K562 treated with DMSO at 1 percent for 48 hours (cell line): ENCODE data around the gene AHCYL2. TPM values are rescaled to one million over a fixed set of nuclear protein-coding genes. Genes with fewer than 3 reads are reported as not detected.

Source experiments
- total RNA-seq: library from RNA; unstranded; fragments of 300-600 nt; gene quantifications from 2 replicates; pipeline ENCODE4 v1.2.3, GENCODE V29; 2022; ENCODE audit warnings: low replicate concordance; ENCODE audit errors: extremely low read depth

The AHCYL2 gene
- total RNA-seq, result not detected in 2 replicates

DNA sequence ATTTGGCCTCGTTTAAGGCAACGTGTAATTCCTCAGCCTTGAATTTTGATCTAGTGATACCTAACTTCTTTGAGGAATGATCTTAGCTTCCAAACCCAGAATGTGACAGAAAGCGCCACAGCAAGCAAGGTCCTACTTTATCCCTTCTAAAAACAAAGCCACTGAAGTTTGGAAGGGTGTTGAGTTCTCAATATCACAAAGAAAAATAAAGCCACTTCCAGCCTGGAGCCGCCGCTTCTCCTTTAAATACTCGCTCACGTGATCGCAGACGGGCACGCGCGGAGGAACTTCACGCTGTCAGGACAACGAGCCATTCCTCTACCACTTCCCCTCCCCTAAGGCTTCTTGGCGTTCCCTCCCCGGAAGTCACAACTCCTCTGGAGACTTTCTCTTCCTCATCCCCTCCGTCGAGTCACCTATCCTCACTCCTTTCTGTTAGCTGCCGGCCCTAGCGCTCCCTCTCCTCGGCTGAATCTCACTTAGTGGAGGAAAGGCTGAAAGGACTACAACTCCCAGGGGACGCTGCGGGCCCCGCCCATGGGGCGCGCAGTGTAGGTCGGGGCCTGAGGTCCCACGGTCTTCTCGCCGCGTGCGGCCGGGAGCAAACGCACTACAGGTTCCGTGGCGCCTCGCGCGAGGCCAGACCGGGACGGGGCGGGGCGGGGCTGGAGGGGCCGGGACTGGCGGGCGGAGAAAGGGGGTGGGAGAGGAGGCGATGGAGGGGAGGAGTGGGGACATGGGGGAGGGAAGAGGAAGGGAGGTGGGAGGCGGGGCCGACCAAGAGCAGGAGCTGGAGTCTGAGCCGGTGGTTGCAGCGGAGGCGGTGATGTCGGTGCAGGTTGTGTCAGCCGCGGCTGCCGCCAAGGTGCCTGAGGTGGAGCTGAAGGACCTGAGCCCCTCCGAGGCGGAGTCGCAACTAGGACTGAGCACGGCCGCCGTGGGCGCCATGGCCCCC is at the start of gene AHCYL2:
TSS of gene AHCYL2 (plus strand) at position 780 of the 955 bp plus-strand sequence.

DNA sequence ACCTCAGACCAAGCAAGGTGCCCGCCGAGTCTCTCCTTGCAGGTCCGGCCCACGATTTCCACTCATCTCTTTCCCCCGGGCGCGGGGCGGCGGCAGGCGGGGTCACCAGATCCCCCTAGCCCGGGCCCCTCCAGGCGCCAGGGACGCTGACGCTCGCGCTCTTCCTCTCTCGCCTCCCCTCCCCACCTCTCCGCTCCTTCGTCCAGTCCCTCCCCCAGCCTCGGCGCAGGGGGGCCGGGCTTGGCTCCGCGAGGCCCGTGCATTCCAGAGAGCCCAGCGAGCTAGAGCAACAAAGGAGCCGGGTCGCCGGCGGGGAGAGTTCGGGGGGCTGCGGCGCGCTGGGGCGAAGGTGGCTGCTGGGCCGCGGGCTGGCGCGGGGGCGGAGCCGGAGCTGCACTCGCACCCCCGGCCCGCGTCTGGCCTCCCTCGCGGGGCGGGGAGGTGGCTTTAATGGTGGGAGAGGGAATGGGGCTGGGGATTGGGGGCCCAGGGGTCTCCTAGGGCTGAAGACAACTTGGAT is 36.4 kb upstream of the AHCYL2 start, which contains the start of gene SMO:
TSS of gene SMO (plus strand) at position 262 of the 520 bp plus-strand sequence. CDS start 519 bp downstream, outside the sequence.

DNA sequence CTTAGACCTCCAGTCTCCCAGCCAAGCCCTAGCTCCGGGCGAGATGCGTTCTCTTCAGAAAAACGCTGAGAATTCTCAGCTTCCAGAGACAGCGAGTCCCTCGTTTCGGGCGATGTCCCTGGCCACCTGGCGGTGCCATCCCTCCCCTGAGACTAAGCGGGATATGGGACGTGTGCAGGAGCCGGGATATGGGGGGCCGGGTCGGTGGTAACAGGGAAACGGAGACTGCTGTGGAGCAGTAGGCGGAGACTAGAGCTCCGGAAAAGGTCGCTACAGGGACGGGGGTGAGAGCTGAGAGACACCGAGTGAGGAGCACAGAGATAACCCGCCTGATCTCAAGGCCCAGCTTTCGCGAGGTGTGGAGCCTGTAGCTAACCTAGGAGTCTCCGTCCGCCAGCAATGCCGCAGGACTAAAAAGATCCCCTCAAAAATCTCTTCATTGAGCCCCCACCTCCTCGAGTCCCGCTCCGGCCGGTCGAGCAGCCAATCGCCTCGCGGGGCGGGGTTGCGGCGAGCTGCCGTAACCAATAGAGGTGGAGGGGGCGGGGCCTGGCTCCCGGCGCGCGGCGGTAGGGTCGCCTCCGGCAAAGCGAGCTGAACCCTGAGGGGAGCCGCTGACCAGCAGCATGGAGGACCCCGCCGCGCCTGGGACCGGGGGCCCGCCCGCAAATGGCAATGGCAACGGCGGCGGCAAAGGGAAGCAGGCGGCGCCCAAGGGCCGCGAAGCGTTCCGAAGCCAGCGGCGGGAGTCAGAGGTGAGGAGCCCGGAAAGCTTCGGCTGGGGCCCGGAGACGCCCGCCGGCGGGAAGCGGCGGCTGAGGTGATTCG is 209.2 kb downstream of the AHCYL2 start, which contains the start of gene STRIP2:
TSS of gene STRIP2 (plus strand) at position 586 of the 828 bp plus-strand sequence. CDS start at position 627, 41 bp downstream.

Other genes with a start within 250 kb of the AHCYL2 start
- gene TNPO3, start 169.9 kb upstream of the AHCYL2 start, total RNA-seq, result 86.9 TPM in 1 of 2 replicates, not detected in the other
- gene TSPAN33, start 80.3 kb upstream of the AHCYL2 start, total RNA-seq, result not detected in 2 replicates
- gene SMO, start 36.4 kb upstream of the AHCYL2 start, total RNA-seq, result not detected in 2 replicates
- 69.3 TPM in 1 of 2 replicates, not detected in the other for gene STRIP2, start 209.4 kb downstream of the AHCYL2 start, total RNA-seq